ENCODE results near the gene ALPL. TPM values are rescaled to one million over a fixed set of nuclear protein-coding genes. Genes with fewer than 3 reads are reported as not detected.

ALPL gene
- polyA plus RNA-seq, 1 donor (not counting 4 experiments of a cell fraction or from before 2014, with no cell fraction given) = not detected

GRCh38 chr1:21532496-21532895, 23.3 kb downstream of the ALPL start:
- dilution Hi-C loops (cut with MboI; ENCODE audit: extremely low pct_ligation_motif_present, low sequenced_read_pairs) = no loop called here
- DNase-seq (ENCODE audit: low read depth, low spot score) (no peak), FAIRE-seq (no peak)
- no peaks in the 10 kb centered on the region for H3K9me1 ChIP-seq (ENCODE audit: control insufficient read depth, extremely low read depth, insufficient read depth, low read length)
- H4K20me1 ChIP-seq (ENCODE audit: control insufficient read depth, extremely low read depth, insufficient read depth, low read length) = no peaks in the 10 kb centered on the region
- TF ChIP-seq EZH2 (IDR thresholded peaks at IDR 0.05; ENCODE audit: low read length) (no peak), CTCF (optimal IDR thresholded peaks at IDR 0.05 in 1 of 3, IDR thresholded peaks at IDR 0.05 in 1 of 3, conservative IDR thresholded peaks at IDR 0.05 in 1 of 3; ENCODE audit: extremely low read depth in 1 of 3, insufficient read depth in 2 of 3, low read length in 3 of 3) (no peak)
- no peak overlapping the region for H3K27ac ChIP-seq (ENCODE audit: control insufficient read depth, insufficient read depth, low read length)
- H3K36me3 ChIP-seq (ENCODE audit: control insufficient read depth in 2 of 2, extremely low read depth in 1 of 2, insufficient read depth in 2 of 2, low read length in 2 of 2) = no peaks in the 10 kb centered on the region
- no peak overlapping the region for H3K4me2 ChIP-seq (ENCODE audit: control insufficient read depth, extremely low read depth, insufficient read depth, low read depth, low read length)
- H2AFZ ChIP-seq (ENCODE audit: control insufficient read depth, low read length) = no peak overlapping the region
- no peak overlapping the region for H3K4me3 ChIP-seq (ENCODE audit: control insufficient read depth in 2 of 3, extremely low read depth in 1 of 3, insufficient read depth in 2 of 3, low read depth in 1 of 3, low read length in 3 of 3)
- H3K79me2 ChIP-seq (ENCODE audit: control insufficient read depth, insufficient read depth, low read length) = no peaks in the 10 kb centered on the region
- H3K9ac ChIP-seq (ENCODE audit: control insufficient read depth, extremely low read depth, insufficient read depth, low read length) = no peak overlapping the region
- no peaks in the 10 kb centered on the region for H3K4me1 ChIP-seq (ENCODE audit: control insufficient read depth, extremely low read depth, insufficient read depth, low read length)
- no peaks in the 10 kb centered on the region for H3K9me3 ChIP-seq (ENCODE audit: control insufficient read depth, low read depth, low read length)
- peaks cover 23% of the 10 kb centered on the region for H3K27me3 ChIP-seq (ENCODE audit: control insufficient read depth, extremely low read depth, insufficient read depth, low read length)

- FAIRE-seq (no peak), DNase-seq (ENCODE audit: low read depth, low spot score) (no peak)
- dilution Hi-C loops (cut with MboI; ENCODE audit: extremely low pct_ligation_motif_present, low sequenced_read_pairs) = no loop called here
- no peak for TF ChIP-seq CTCF (optimal IDR thresholded peaks at IDR 0.05 in 1 of 3, IDR thresholded peaks at IDR 0.05 in 1 of 3, conservative IDR thresholded peaks at IDR 0.05 in 1 of 3; ENCODE audit: extremely low read depth in 1 of 3, insufficient read depth in 2 of 3, low read length in 3 of 3)
- TF ChIP-seq EZH2 (IDR thresholded peaks at IDR 0.05; ENCODE audit: low read length) = no peak
- peaks cover 23% of the 10 kb centered on the region for H3K27me3 ChIP-seq (ENCODE audit: control insufficient read depth, extremely low read depth, insufficient read depth, low read length)
- H4K20me1 ChIP-seq (ENCODE audit: control insufficient read depth, extremely low read depth, insufficient read depth, low read length) = no peaks in the 10 kb centered on the region
- H3K4me1 ChIP-seq (ENCODE audit: control insufficient read depth, extremely low read depth, insufficient read depth, low read length) = no peaks in the 10 kb centered on the region
- no peak overlapping the region for H3K4me3 ChIP-seq (ENCODE audit: control insufficient read depth in 2 of 3, extremely low read depth in 1 of 3, insufficient read depth in 2 of 3, low read depth in 1 of 3, low read length in 3 of 3)
- H3K9me1 ChIP-seq (ENCODE audit: control insufficient read depth, extremely low read depth, insufficient read depth, low read length) = no peaks in the 10 kb centered on the region
- H3K79me2 ChIP-seq (ENCODE audit: control insufficient read depth, insufficient read depth, low read length) = no peaks in the 10 kb centered on the region
- H3K27ac ChIP-seq (ENCODE audit: control insufficient read depth, insufficient read depth, low read length) = no peak overlapping the region
- H3K36me3 ChIP-seq (ENCODE audit: control insufficient read depth in 2 of 2, extremely low read depth in 1 of 2, insufficient read depth in 2 of 2, low read length in 2 of 2) = no peaks in the 10 kb centered on the region
- H3K9me3 ChIP-seq (ENCODE audit: control insufficient read depth, low read depth, low read length) = no peaks in the 10 kb centered on the region
- no peak overlapping the region for H2AFZ ChIP-seq (ENCODE audit: control insufficient read depth, low read length)
- H3K4me2 ChIP-seq (ENCODE audit: control insufficient read depth, extremely low read depth, insufficient read depth, low read depth, low read length) = no peak overlapping the region
- H3K9ac ChIP-seq (ENCODE audit: control insufficient read depth, extremely low read depth, insufficient read depth, low read length) = no peak overlapping the region
Measured at GRCh38 chr1:21532992-21533534, 23.8 kb downstream of the ALPL start.
